HG03558 (cell line): ENCODE data around the gene MRPS24.

Experiments
- ATAC-seq: cut with Tn5 transposase; IDR thresholded peaks from one replicate; pipeline ENCODE4 v1.9.1; 2021; ENCODE audit warnings: moderate number of reproducible peaks; ENCODE audit not compliant: unreplicated experiment; ENCODE audit errors: extremely low read depth

Gene MRPS24

GRCh38 chr7:43877968-43878864, 8.9 kb upstream of the MRPS24 start:
- no peak for ATAC-seq

GRCh38 chr7:43876976-43877745, 7.8 kb upstream of the MRPS24 start:
- no peak for ATAC-seq

GRCh38 chr7:43876241-43876640, 6.9 kb upstream of the MRPS24 start:
- no peak for ATAC-seq

DNA sequence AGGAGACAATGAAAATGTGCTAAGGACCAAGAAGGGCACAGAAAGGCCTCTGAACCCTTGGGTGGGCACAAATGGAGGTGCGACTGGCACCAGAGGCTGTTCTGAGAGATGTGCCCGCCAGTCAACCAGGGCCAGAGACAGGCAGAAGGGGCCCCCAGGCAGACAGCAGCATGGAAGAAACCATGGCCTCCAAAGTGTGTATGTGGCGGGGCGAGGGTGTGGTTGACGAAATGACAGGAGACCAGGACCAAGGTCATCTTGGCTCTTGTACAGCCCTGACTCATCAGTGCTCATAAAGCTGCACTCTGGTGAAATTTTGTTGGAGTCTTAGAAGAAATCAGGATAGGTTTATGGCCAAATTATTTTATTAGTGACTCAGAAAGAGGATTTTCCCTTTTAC, 4.0 kb upstream of the MRPS24 start:
- ATAC-seq: no peak

GRCh38 chr7:43872406-43873110, 3.2 kb upstream of the MRPS24 start:
- ATAC-seq: no peak

- ATAC-seq: no peak
Observed at GRCh38 chr7:43871064-43871463, 1.7 kb upstream of the MRPS24 start.

DNA sequence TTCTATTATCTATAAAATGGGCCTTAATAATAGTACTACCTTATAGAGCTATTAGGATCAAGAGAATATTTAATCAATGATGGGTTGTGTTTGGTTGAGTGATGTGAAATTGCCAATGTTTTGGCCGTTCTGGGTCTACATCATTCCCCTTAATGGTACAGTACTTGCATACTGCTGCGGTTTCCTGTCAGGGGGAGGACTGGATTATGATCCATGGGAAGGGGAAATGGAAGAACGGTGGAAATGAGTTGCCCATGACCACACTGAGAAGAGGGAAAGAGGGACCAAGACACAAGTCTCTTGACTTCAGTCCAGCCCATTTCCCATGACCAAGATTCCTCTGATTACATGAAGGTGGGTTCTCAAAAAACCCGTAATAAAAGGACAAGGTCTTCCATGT, 999 bp upstream of the MRPS24 start:
- no peak for ATAC-seq

GRCh38 chr7:43869867-43870240, 537 bp upstream of the MRPS24 start:
- peak; percentile 6 for ATAC-seq

DNA sequence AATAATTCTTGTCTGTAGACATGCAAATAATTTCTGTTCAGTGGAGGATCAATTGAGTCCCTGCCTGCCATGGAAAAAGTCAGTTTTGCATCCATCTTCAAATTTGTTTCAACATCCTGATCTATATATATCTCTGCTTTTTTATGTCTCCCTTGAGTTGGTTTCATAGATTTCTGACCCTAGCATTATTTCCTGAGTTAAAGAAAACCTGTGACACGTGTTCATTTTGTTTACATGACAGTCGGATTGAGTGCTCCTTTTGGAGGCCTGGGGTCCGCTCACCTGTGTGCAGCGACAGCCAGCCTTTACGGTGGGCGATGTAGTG, 674 bp downstream of the MRPS24 start:
- ATAC-seq: no peak

- no peak for ATAC-seq
Observed at GRCh38 chr7:43868181-43868580, 1.1 kb downstream of the MRPS24 start.

GRCh38 chr7:43865277-43865676, 4.0 kb downstream of the MRPS24 start:
- no peak for ATAC-seq

DNA sequence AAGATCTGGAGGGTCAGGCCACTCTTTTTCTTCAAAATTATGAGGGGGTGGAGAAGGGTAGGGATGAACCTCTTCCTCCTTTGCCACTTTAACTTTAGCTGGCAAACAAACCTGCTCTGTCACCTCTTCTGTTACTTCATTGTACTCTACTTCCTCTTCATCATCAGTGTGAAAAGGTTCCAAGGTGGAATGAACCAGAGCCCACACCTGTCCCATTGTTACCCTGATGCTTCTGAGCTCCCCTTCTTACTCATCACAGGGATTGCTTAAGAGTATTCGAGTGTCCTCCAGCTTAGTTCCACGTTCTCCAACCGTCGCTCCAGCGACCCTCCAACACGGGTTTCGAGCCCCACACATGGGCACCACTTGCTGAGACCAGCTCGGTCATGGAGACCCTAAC, 5.2 kb downstream of the MRPS24 start:
- ATAC-seq: no peak

GRCh38 chr7:43856996-43857395, 12.3 kb downstream of the MRPS24 start:
- no peak for ATAC-seq

- ATAC-seq: no peak
Observed at GRCh38 chr7:43856316-43856715, 13.0 kb downstream of the MRPS24 start.

- no peak for ATAC-seq
Observed at GRCh38 chr7:43855176-43855575, 14.1 kb downstream of the MRPS24 start.

DNA sequence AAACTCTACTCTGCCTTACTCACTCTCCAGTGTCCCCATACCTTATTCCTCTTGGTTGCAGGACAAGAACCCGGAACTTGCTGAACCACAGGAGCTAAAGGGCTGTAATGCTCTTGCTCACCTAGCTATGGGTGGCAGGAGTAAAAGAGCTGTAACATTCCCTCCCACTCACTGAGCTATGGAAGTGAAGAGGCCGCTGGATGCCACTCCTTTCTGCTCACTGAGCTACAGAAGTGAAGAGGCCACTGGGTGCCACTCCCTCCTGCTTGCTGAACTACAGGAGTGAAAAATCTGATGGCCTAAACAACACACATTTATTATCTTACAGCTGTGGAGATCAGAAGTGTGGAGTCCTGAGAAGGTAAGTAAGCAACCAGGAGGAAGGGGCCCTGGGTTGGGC, 17.5 kb downstream of the MRPS24 start:
- no peak for ATAC-seq

- no peak for ATAC-seq
Observed at GRCh38 chr7:43850348-43851116, 18.8 kb downstream of the MRPS24 start.

DNA sequence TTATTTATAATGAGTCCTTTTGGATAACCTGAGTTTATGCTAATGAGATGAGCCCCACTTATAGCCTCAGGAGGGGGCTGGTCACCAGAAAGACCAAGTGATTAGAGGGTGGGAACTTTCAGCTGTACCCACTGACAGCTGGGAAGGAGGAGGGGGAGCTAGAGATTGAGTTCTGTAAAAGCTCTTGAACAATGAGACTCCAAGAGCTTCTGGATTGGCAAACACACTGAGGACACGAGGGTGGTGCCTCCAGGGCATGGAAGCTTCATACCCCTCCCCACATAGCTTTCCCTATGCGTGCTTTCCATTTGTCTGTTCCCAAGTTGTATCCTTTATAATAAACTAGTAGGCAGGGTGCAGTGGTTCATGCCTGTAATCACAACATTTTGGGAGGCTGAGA, 20.3 kb downstream of the MRPS24 start:
- ATAC-seq: no peak

GRCh38 chr7:43847496-43847895, 21.8 kb downstream of the MRPS24 start:
- no peak for ATAC-seq

GRCh38 chr7:43844662-43845061, 24.7 kb downstream of the MRPS24 start:
- no peak for ATAC-seq
